ENCODE measurements around the gene DNM2.

The DNM2 gene

DNA sequence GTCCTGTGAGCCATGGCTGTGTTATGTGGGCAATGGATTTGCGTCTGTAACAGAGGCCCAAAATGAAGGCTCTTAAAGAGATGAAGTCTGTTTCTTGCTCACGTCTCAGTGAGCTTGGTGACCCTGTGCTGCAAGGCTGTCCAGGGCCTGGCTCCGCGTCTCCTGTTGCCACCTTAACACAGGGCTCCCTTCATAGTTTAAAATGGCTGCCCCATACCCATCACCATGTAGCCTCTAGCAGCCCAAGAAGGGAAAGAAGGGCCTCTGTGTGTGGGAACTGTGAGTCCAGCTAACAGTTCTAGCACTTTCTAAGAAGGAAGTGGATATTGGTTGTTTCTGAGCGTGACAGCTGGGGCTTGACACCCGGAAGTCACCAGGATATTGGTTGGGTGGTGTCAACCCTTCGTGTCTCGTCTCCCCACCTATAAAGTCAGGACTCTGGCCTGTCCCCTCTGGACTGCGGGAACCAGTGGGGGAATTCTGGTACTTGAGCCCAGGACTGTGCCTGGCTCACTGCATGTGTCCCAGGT lies 97.2 kb downstream of the DNM2 start:
- Histone ChIP-seq H3K4me2 (ENCODE audit: low read depth, low read length) (no peak overlapping the region), H3K79me2 (ENCODE audit: low read length) (no peaks in the 10 kb centered on the region), H3K4me1 (ENCODE audit: low read length) (no peaks in the 10 kb centered on the region), H3K27me3 (replicated peaks; ENCODE audit: insufficient read depth, low read length) (no peaks in the 10 kb centered on the region), H3K9me3 (replicated peaks; ENCODE audit: insufficient read depth, low read length) (no peaks in the 10 kb centered on the region), H3F3A (ENCODE audit: insufficient read depth, low read length) (no peaks in the 10 kb centered on the region), H3K9me2 (replicated peaks; ENCODE audit: insufficient read depth, low read length) (no peaks in the 10 kb centered on the region), H3K36me3 (replicated peaks; ENCODE audit: insufficient read depth, low read length) (no peaks in the 10 kb centered on the region), H3K4me3 (ENCODE audit: low read length) (no peak overlapping the region), H2AFZ (ENCODE audit: low read length) (no peak overlapping the region), H3K27ac (ENCODE audit: low read length) (no peak overlapping the region), H4K20me1 (ENCODE audit: insufficient read depth, low read length) (no peaks in the 10 kb centered on the region), H3K9ac (ENCODE audit: low read length) (no peak overlapping the region)
- DNase-seq, result no peak
- no peak for TF ChIP-seq EZH2 (optimal IDR thresholded peaks at IDR 0.05; ENCODE audit: low read depth, low read length)
- TF ChIP-seq, protein P1, sequence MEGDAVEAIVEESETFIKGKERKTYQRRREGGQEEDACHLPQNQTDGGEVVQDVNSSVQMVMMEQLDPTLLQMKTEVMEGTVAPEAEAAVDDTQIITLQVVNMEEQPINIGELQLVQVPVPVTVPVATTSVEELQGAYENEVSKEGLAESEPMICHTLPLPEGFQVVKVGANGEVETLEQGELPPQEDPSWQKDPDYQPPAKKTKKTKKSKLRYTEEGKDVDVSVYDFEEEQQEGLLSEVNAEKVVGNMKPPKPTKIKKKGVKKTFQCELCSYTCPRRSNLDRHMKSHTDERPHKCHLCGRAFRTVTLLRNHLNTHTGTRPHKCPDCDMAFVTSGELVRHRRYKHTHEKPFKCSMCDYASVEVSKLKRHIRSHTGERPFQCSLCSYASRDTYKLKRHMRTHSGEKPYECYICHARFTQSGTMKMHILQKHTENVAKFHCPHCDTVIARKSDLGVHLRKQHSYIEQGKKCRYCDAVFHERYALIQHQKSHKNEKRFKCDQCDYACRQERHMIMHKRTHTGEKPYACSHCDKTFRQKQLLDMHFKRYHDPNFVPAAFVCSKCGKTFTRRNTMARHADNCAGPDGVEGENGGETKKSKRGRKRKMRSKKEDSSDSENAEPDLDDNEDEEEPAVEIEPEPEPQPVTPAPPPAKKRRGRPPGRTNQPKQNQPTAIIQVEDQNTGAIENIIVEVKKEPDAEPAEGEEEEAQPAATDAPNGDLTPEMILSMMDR (IDR thresholded peaks at IDR 0.05; ENCODE audit: low read length), result no peak
- TF ChIP-seq EZH2phosphoT487 (IDR thresholded peaks at IDR 0.05; ENCODE audit: low read length), result no peak

DNA sequence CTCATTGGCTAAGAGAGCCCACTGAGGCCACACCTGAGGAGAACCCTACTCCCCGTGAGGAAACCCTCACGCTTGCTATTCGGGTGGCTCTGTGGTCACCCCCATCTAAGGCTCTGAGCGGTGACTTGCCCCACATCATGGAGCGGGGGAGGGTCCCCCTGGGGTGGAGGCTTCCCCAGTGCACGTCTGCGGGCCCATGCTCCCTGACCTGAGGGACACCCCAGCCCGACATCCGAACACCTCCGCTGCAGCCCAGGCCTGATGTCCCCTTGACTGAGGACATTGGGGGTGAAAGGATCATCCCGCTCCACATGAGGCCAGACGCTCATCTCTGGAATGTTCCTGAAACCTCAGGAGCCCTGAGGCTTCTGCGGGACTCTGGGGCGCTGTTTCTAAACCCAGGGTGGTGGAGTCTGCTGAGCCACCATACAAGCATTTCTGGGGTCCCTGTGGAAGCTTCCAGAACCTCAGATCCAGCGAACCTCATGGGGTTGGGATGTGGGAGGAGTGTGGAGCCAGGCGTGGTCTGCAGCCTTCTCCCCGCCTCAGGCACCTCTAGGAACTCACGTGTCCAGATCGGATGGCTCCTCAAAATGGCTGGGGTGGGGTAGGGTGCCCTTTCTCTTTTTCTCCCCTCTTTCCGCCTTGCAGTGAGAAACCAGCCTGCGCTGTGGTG lies 98.2 kb downstream of the DNM2 start:
- Histone ChIP-seq H4K20me1 (ENCODE audit: insufficient read depth, low read length) (no peaks in the 10 kb centered on the region), H3K9me3 (replicated peaks; ENCODE audit: insufficient read depth, low read length) (no peaks in the 10 kb centered on the region), H3F3A (ENCODE audit: insufficient read depth, low read length) (no peaks in the 10 kb centered on the region), H3K27ac (ENCODE audit: low read length) (no peak overlapping the region), H3K4me1 (ENCODE audit: low read length) (no peaks in the 10 kb centered on the region), H3K4me3 (ENCODE audit: low read length) (no peak overlapping the region), H3K9ac (ENCODE audit: low read length) (no peak overlapping the region), H2AFZ (ENCODE audit: low read length) (no peak overlapping the region), H3K4me2 (ENCODE audit: low read depth, low read length) (no peak overlapping the region), H3K36me3 (replicated peaks; ENCODE audit: insufficient read depth, low read length) (peaks cover 3% of the 10 kb centered on the region; the same call in 1 of the 2 replicates), H3K9me2 (replicated peaks; ENCODE audit: insufficient read depth, low read length) (no peaks in the 10 kb centered on the region), H3K79me2 (ENCODE audit: low read length) (no peaks in the 10 kb centered on the region), H3K27me3 (replicated peaks; ENCODE audit: insufficient read depth, low read length) (no peaks in the 10 kb centered on the region)
- no peak for TF ChIP-seq EZH2 (optimal IDR thresholded peaks at IDR 0.05; ENCODE audit: low read depth, low read length)
- TF ChIP-seq EZH2phosphoT487 (IDR thresholded peaks at IDR 0.05; ENCODE audit: low read length), result no peak
- TF ChIP-seq, protein P1 (IDR thresholded peaks at IDR 0.05; ENCODE audit: low read length), result no peak
- no peak for DNase-seq

DNA sequence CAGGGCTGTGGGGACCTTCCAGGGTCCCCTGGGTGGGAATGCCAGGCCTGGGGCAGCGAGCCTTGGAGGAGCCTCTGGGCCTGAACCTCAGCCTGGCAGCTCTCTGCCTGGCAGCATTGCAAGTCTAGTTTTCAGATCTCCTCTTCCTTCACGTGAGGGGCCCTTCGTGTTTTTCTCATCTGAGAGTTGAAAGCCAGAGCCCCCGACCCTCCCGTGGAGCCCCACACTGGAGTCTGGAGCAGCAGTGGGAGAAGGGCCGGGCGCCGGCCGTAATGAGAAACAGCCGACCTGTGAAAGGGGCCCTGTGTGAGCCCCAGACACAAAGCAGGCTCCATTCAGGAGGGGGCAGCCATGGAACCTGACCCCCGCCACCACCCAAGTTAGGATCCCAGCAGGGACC lies 98.8 kb downstream of the DNM2 start:
- H2AFZ ChIP-seq (ENCODE audit: low read length), result no peak overlapping the region
- H3K36me3 ChIP-seq (replicated peaks; ENCODE audit: insufficient read depth, low read length), result peaks cover 3% of the 10 kb centered on the region; the same call in 1 of the 2 replicates
- H3K27me3 ChIP-seq (replicated peaks; ENCODE audit: insufficient read depth, low read length), result no peaks in the 10 kb centered on the region
- TF ChIP-seq, protein P1 (IDR thresholded peaks at IDR 0.05; ENCODE audit: low read length), result no peak
- no peak for TF ChIP-seq EZH2phosphoT487 (IDR thresholded peaks at IDR 0.05; ENCODE audit: low read length)
- no peak for TF ChIP-seq EZH2 (optimal IDR thresholded peaks at IDR 0.05; ENCODE audit: low read depth, low read length)
- no peak overlapping the region for H3K4me3 ChIP-seq (ENCODE audit: low read length)
- H3F3A ChIP-seq (ENCODE audit: insufficient read depth, low read length), result no peaks in the 10 kb centered on the region
- no peak overlapping the region for H3K27ac ChIP-seq (ENCODE audit: low read length)
- H4K20me1 ChIP-seq (ENCODE audit: insufficient read depth, low read length), result no peaks in the 10 kb centered on the region
- no peaks in the 10 kb centered on the region for H3K4me1 ChIP-seq (ENCODE audit: low read length)
- H3K4me2 ChIP-seq (ENCODE audit: low read depth, low read length), result no peak overlapping the region
- no peaks in the 10 kb centered on the region for H3K9me3 ChIP-seq (replicated peaks; ENCODE audit: insufficient read depth, low read length)
- H3K9ac ChIP-seq (ENCODE audit: low read length), result no peak overlapping the region
- no peaks in the 10 kb centered on the region for H3K79me2 ChIP-seq (ENCODE audit: low read length)
- DNase-seq, result no peak
- no peaks in the 10 kb centered on the region for H3K9me2 ChIP-seq (replicated peaks; ENCODE audit: insufficient read depth, low read length)
